ENCODE measurements around the gene REG3A. TPM values are rescaled to one million over a fixed set of nuclear protein-coding genes. Genes with fewer than 3 reads are reported as not detected.

Gene REG3A
- total RNA-seq, 1 experiment from 2014 or later, result not detected

- Histone ChIP-seq H3K9ac (ENCODE audit: low read length) (no peak overlapping the region), H3K36me3 (ENCODE audit: insufficient read depth, low read length) (no peaks in the 10 kb centered on the region), H3K9me2 (replicated peaks; ENCODE audit: insufficient read depth, low read length) (no peaks in the 10 kb centered on the region), H3K4me1 (ENCODE audit: low read length) (no peaks in the 10 kb centered on the region), H2AFZ (ENCODE audit: low read length) (no peak overlapping the region), H3K27ac (ENCODE audit: low read length) (no peak overlapping the region), H3K27me3 (ENCODE audit: low read length) (no peaks in the 10 kb centered on the region), H3K9me3 (ENCODE audit: low read length) (no peaks in the 10 kb centered on the region), H3K4me2 (ENCODE audit: low read depth, low read length, poor library complexity, severe bottlenecking) (no peak overlapping the region), H3K4me3 (ENCODE audit: low read length) (no peak overlapping the region), H4K20me1 (ENCODE audit: insufficient read depth, low read depth, low read length) (no peaks in the 10 kb centered on the region), H3K79me2 (ENCODE audit: low read length) (no peaks in the 10 kb centered on the region)
- no peak for DNase-seq
These were observed 42.3 kb downstream of the REG3A start for GRCh38 chr2:79116997-79117928.

- Histone ChIP-seq H3K4me3 (ENCODE audit: low read length) (no peak overlapping the region), H3K79me2 (ENCODE audit: low read length) (no peaks in the 10 kb centered on the region), H4K20me1 (ENCODE audit: insufficient read depth, low read depth, low read length) (no peaks in the 10 kb centered on the region), H3K27me3 (ENCODE audit: low read length) (no peaks in the 10 kb centered on the region), H3K9me3 (ENCODE audit: low read length) (no peaks in the 10 kb centered on the region), H2AFZ (ENCODE audit: low read length) (no peak overlapping the region), H3K9ac (ENCODE audit: low read length) (no peak overlapping the region), H3K9me2 (replicated peaks; ENCODE audit: insufficient read depth, low read length) (no peaks in the 10 kb centered on the region), H3K4me1 (ENCODE audit: low read length) (no peaks in the 10 kb centered on the region), H3K27ac (ENCODE audit: low read length) (no peak overlapping the region), H3K36me3 (ENCODE audit: insufficient read depth, low read length) (no peaks in the 10 kb centered on the region), H3K4me2 (ENCODE audit: low read depth, low read length, poor library complexity, severe bottlenecking) (no peak overlapping the region)
- DNase-seq, result no peak
These were observed 44.6 kb downstream of the REG3A start for GRCh38 chr2:79114797-79115494.

- no peaks in the 10 kb centered on the region for H3K9me3 ChIP-seq (ENCODE audit: low read length)
- H3K36me3 ChIP-seq (ENCODE audit: insufficient read depth, low read length), result no peaks in the 10 kb centered on the region
- no peak for DNase-seq
- no peak overlapping the region for H3K9ac ChIP-seq (ENCODE audit: low read length)
- no peaks in the 10 kb centered on the region for H4K20me1 ChIP-seq (ENCODE audit: insufficient read depth, low read depth, low read length)
- no peak overlapping the region for H2AFZ ChIP-seq (ENCODE audit: low read length)
- H3K9me2 ChIP-seq (replicated peaks; ENCODE audit: insufficient read depth, low read length), result no peaks in the 10 kb centered on the region
- H3K4me3 ChIP-seq (ENCODE audit: low read length), result no peak overlapping the region
- no peaks in the 10 kb centered on the region for H3K79me2 ChIP-seq (ENCODE audit: low read length)
- no peaks in the 10 kb centered on the region for H3K4me1 ChIP-seq (ENCODE audit: low read length)
- no peaks in the 10 kb centered on the region for H3K27me3 ChIP-seq (ENCODE audit: low read length)
- no peak overlapping the region for H3K27ac ChIP-seq (ENCODE audit: low read length)
- no peak overlapping the region for H3K4me2 ChIP-seq (ENCODE audit: low read depth, low read length, poor library complexity, severe bottlenecking)
These were observed 47.3 kb downstream of the REG3A start for GRCh38 chr2:79112269-79112668.

Other genes with a start within 250 kb of the REG3A start
- not detected in 2 replicates for gene REG3G, start 134.1 kb downstream of the REG3A start, total RNA-seq (2014; rRNA removed; shearing (Covaris generic); ENCODE audit: low replicate concordance)
- gene REG1B, start 71.8 kb downstream of the REG3A start, total RNA-seq (2014; rRNA removed; shearing (Covaris generic); ENCODE audit: low replicate concordance), result not detected in 2 replicates
- gene REG1A, start 39.3 kb downstream of the REG3A start, total RNA-seq (2014; rRNA removed; shearing (Covaris generic); ENCODE audit: low replicate concordance), result not detected in 2 replicates